ENCODE measurements around the gene ITIH1.

Gene ITIH1

GRCh38 chr3:52836986-52837385 lies 59.6 kb downstream of the ITIH1 start:
- Histone ChIP-seq H3K27ac (no peak overlapping the region), H3K9me3 (ENCODE audit: severe bottlenecking) (no peaks in the 10 kb centered on the region), H3K4me3 (ENCODE audit: low read depth, low read length) (no peak overlapping the region), H3K27me3 (ENCODE audit: insufficient read depth, low read depth, severe bottlenecking) (no peaks in the 10 kb centered on the region), H3K36me3 (no peaks in the 10 kb centered on the region; the same call in 1 of the 2 replicates)
- no peak for TF ChIP-seq CTCF (IDR thresholded peaks at IDR 0.05; ENCODE audit: low read depth, low read length)
- DNase-seq: no peak

GRCh38 chr3:52838561-52839267 lies 61.3 kb downstream of the ITIH1 start:
- Histone ChIP-seq H3K27ac (peak overlapping the region; percentile 64), H3K27me3 (ENCODE audit: insufficient read depth, low read depth, severe bottlenecking) (no peaks in the 10 kb centered on the region), H3K4me3 (ENCODE audit: low read depth, low read length) (no peak overlapping the region), H3K9me3 (ENCODE audit: severe bottlenecking) (no peaks in the 10 kb centered on the region), H3K36me3 (no peaks in the 10 kb centered on the region; the same call in 1 of the 2 replicates)
- DNase-seq: no peak
- TF ChIP-seq CTCF (IDR thresholded peaks at IDR 0.05; ENCODE audit: low read depth, low read length): no peak

GRCh38 chr3:52839268-52839575 lies 61.8 kb downstream of the ITIH1 start:
- Histone ChIP-seq H3K27me3 (ENCODE audit: insufficient read depth, low read depth, severe bottlenecking) (no peaks in the 10 kb centered on the region), H3K27ac (peak overlapping the region; percentile 64), H3K36me3 (no peaks in the 10 kb centered on the region; the same call in 1 of the 2 replicates), H3K9me3 (ENCODE audit: severe bottlenecking) (no peaks in the 10 kb centered on the region), H3K4me3 (ENCODE audit: low read depth, low read length) (no peak overlapping the region)
- no peak for TF ChIP-seq CTCF (IDR thresholded peaks at IDR 0.05; ENCODE audit: low read depth, low read length)
- DNase-seq: peak; percentile 56

GRCh38 chr3:52839892-52840545 lies 62.6 kb downstream of the ITIH1 start:
- Histone ChIP-seq H3K9me3 (ENCODE audit: severe bottlenecking) (no peaks in the 10 kb centered on the region), H3K36me3 (no peaks in the 10 kb centered on the region; the same call in 1 of the 2 replicates), H3K27ac (peak overlapping the region; percentile 64), H3K4me3 (ENCODE audit: low read depth, low read length) (no peak overlapping the region), H3K27me3 (ENCODE audit: insufficient read depth, low read depth, severe bottlenecking) (no peaks in the 10 kb centered on the region)
- DNase-seq: no peak
- no peak for TF ChIP-seq CTCF (IDR thresholded peaks at IDR 0.05; ENCODE audit: low read depth, low read length)

GRCh38 chr3:52841211-52841980 lies 64.0 kb downstream of the ITIH1 start:
- H3K9me3 ChIP-seq (ENCODE audit: severe bottlenecking): no peaks in the 10 kb centered on the region
- no peaks in the 10 kb centered on the region for H3K27me3 ChIP-seq (ENCODE audit: insufficient read depth, low read depth, severe bottlenecking)
- no peaks in the 10 kb centered on the region; the same call in 1 of the 2 replicates for H3K36me3 ChIP-seq
- DNase-seq: no peak
- H3K27ac ChIP-seq: no peak overlapping the region
- TF ChIP-seq CTCF (IDR thresholded peaks at IDR 0.05; ENCODE audit: low read depth, low read length): no peak
- H3K4me3 ChIP-seq (ENCODE audit: low read depth, low read length): no peak overlapping the region
